HepG2 (cell line): ENCODE measurements around the gene CDHR1. TPM values are rescaled to one million over a fixed set of nuclear protein-coding genes. Genes with fewer than 3 reads are reported as not detected.

ENCODE experiments used
- ATAC-seq: fragments of 200-7000 bp; cut with Tn5 transposase; 3 replicates; pipeline ENCODE4 v1.9.1; 2020; ENCODE audit warnings: mild to moderate bottlenecking, moderate library complexity
- BruUV-seq: library from RNA; stranded (reverse); fragments of 400-500 nt; replicated peaks from 2 replicates; lab custom pipeline; 2021; lab: Mats Ljungman, UMichigan
- CTCF ChIA-PET: fragments of 300-600 bp; formaldehyde crosslinking; extraction: SDS; loops from one replicate; lab custom pipeline; 2021; ENCODE audit warnings: low total read pairs, inconsistent platforms, low intra/inter-chr PET ratio; lab: Yijun Ruan, JAX
- POLR2A ChIA-PET: fragments of 350-600 bp; sonication (Branson Sonifier 250); formaldehyde crosslinking; loops from one replicate; lab custom pipeline; 2020; ENCODE audit warnings: antibody characterized with exemption, inconsistent platforms; lab: Yijun Ruan, JAX
- DNase-seq: peaks from one replicate; pipeline ENCODE4 v3.0.0-alpha.2; 2015; ENCODE audit warnings: low spot score
- FAIRE-seq: peaks from 3 replicates; lab custom pipeline; 2011; peaks lifted over from hg19 to GRCh38; lab: Jason Lieb, UNC
- H2AFZ ChIP-seq: one replicate; pipeline ENCODE4 v1.6.1; 2011; ENCODE audit warnings: low read length, inconsistent platforms
- H3K27ac ChIP-seq: fragments of 300-600 bp; 3 replicates; pipeline ENCODE4 v1.8.0; 2011; ENCODE audit warnings: mixed run types, mild to moderate bottlenecking, mixed read lengths, low read length, inconsistent platforms; ENCODE audit not compliant: insufficient read depth; ENCODE audit errors: extremely low read length
- H3K27me3 ChIP-seq, 2 experiments: fragments of 200-600 bp in 1 of 2; 2 replicates in 1 of 2; 3 replicates in 1 of 2; pipeline versions ENCODE4 v1.6.0 to v1.8.0; 2011; ENCODE audit warnings: low read length in 2 of 2, mild to moderate bottlenecking in 2 of 2, moderate library complexity in 2 of 2, inconsistent platforms in 1 of 2; ENCODE audit not compliant: insufficient read depth in 2 of 2, control insufficient read depth in 1 of 2
- H3K36me3 ChIP-seq, 2 experiments: fragments of 200-600 bp in 1 of 2; replicated peaks in 1 of 2; 2 replicates in 1 of 2; 3 replicates in 1 of 2; pipeline versions ENCODE4 v1.5.1 to v1.8.0; 2011; ENCODE audit warnings: low read length in 2 of 2, inconsistent platforms in 1 of 2; ENCODE audit not compliant: insufficient read depth in 2 of 2, control insufficient read depth in 1 of 2
- H3K4me1 ChIP-seq: 2 replicates; pipeline ENCODE4 v1.5.1; 2012; ENCODE audit warnings: low read length, inconsistent platforms; ENCODE audit not compliant: insufficient read depth
- H3K4me2 ChIP-seq: 2 replicates; pipeline ENCODE4 v1.6.0; 2011; ENCODE audit warnings: low read depth, low read length, inconsistent platforms
- H3K4me3 ChIP-seq, 3 experiments: fragments of 200-600 bp in 1 of 3; sonication (generic), shearing (Covaris generic) in 1 of 3; replicated peaks in 1 of 3; 2 replicates each; pipeline ENCODE4 v1.5.1; 2011 to 2016; ENCODE audit warnings: low read length in 3 of 3, inconsistent platforms in 2 of 3, low read depth in 2 of 3, mild to moderate bottlenecking in 2 of 3, control low read depth in 1 of 3, mixed read lengths in 1 of 3; ENCODE audit not compliant: insufficient read depth in 1 of 3
- H3K79me2 ChIP-seq: one replicate; pipeline ENCODE4 v1.6.1; 2011; ENCODE audit warnings: low read length, inconsistent platforms; ENCODE audit not compliant: insufficient read depth
- H3K9ac ChIP-seq: 2 replicates; pipeline ENCODE4 v1.6.0; 2011; ENCODE audit warnings: mild to moderate bottlenecking, low read depth, low read length, inconsistent platforms; ENCODE audit not compliant: insufficient read depth
- H3K9me3 ChIP-seq: 2 replicates; pipeline ENCODE4 v1.5.1; 2012; ENCODE audit warnings: mild to moderate bottlenecking, low read length
- H4K20me1 ChIP-seq: 2 replicates; pipeline ENCODE4 v1.6.0; 2011; ENCODE audit warnings: inconsistent platforms, mild to moderate bottlenecking, low read length, moderate library complexity; ENCODE audit not compliant: insufficient read depth
- BRD4 ChIP-seq: sonication (generic); formaldehyde crosslinking; IDR thresholded peaks from 2 replicates; pipeline ENCODE4 v1.4.0; 2020; ENCODE audit warnings: missing genetic modification reagents
- CHCHD3 ChIP-seq: sonication (generic); formaldehyde crosslinking; IDR thresholded peaks from 2 replicates; pipeline ENCODE4 v1.8.0; 2022; ENCODE audit warnings: mild to moderate bottlenecking, missing genetic modification reagents, moderate library complexity
- DR1 ChIP-seq: sonication (generic); formaldehyde crosslinking; IDR thresholded peaks from 2 replicates; pipeline ENCODE4 v1.8.0; 2021; ENCODE audit warnings: mild to moderate bottlenecking, missing genetic modification reagents, inconsistent platforms
- FLYWCH1 ChIP-seq: sonication (generic); formaldehyde crosslinking; IDR thresholded peaks from 2 replicates; pipeline ENCODE4 v1.8.1; 2023; ENCODE audit warnings: mild to moderate bottlenecking, missing genetic modification reagents
- FOXO1 ChIP-seq: sonication (generic); formaldehyde crosslinking; IDR thresholded peaks from 2 replicates; pipeline ENCODE4 v1.4.0; 2020; ENCODE audit warnings: missing genetic modification reagents
- HHEX ChIP-seq: IDR thresholded peaks from 2 replicates; pipeline ENCODE4 v1.6.1; 2016; ENCODE audit warnings: control low read depth
- HMG20A ChIP-seq: IDR thresholded peaks from 2 replicates; pipeline ENCODE4 v1.6.1; 2016; ENCODE audit warnings: borderline replicate concordance
- HMGXB3 ChIP-seq: sonication (generic); formaldehyde crosslinking; IDR thresholded peaks from 2 replicates; pipeline ENCODE4 v1.4.0; 2020; ENCODE audit warnings: missing genetic modification reagents, borderline replicate concordance
- HNRNPH1 ChIP-seq: fragments of 200-400 bp; formaldehyde crosslinking; optimal IDR thresholded peaks from 2 replicates; pipeline ENCODE3; 2017; ENCODE audit warnings: mild to moderate bottlenecking, low read depth, low read length
- MYNN ChIP-seq: sonication (generic); formaldehyde crosslinking; IDR thresholded peaks from 2 replicates; pipeline ENCODE4 v1.4.0; 2020; ENCODE audit warnings: mild to moderate bottlenecking, low read depth, missing genetic modification reagents
- RAD51 ChIP-seq: fragments of 450-650 bp; IDR thresholded peaks from 2 replicates; pipeline ENCODE4 v1.6.1; 2016; ENCODE audit warnings: borderline replicate concordance
- ZNF143 ChIP-seq: sonication (generic); formaldehyde crosslinking; IDR thresholded peaks from 2 replicates; pipeline ENCODE4 v1.4.0; 2020; ENCODE audit warnings: missing genetic modification reagents
- ZNF24 ChIP-seq: fragments of 450-650 bp; IDR thresholded peaks from 2 replicates; pipeline ENCODE4 v1.6.1; 2017; ENCODE audit warnings: antibody characterized with exemption, mild to moderate bottlenecking
- ZNF333 ChIP-seq: sonication (generic); formaldehyde crosslinking; IDR thresholded peaks from 2 replicates; pipeline ENCODE4 v1.4.0; 2020; ENCODE audit warnings: mild to moderate bottlenecking, missing genetic modification reagents, borderline replicate concordance
- ZNF546 ChIP-seq: sonication (generic); formaldehyde crosslinking; conservative IDR thresholded peaks from 2 replicates; pipeline ENCODE4 v1.8.1; 2023; ENCODE audit warnings: mild to moderate bottlenecking, missing genetic modification reagents
- ZNF580 ChIP-seq: IDR thresholded peaks from 2 replicates; pipeline ENCODE4 v1.6.1; 2016; ENCODE audit warnings: low read depth, borderline replicate concordance
- ZNF607 ChIP-seq: sonication (generic); formaldehyde crosslinking; IDR thresholded peaks from 2 replicates; pipeline ENCODE4 v1.5.1; 2020; ENCODE audit warnings: missing genetic modification reagents, mild to moderate bottlenecking, borderline replicate concordance
- ZNF710 ChIP-seq: sonication (generic); formaldehyde crosslinking; IDR thresholded peaks from 2 replicates; pipeline ENCODE4 v1.5.0; 2020; ENCODE audit warnings: mild to moderate bottlenecking, missing genetic modification reagents, borderline replicate concordance
- ZNF83 ChIP-seq: sonication (generic); formaldehyde crosslinking; IDR thresholded peaks from 2 replicates; pipeline ENCODE4 v1.4.0; 2020; ENCODE audit warnings: missing genetic modification reagents, mild to moderate bottlenecking, borderline replicate concordance
- WGBS: methylation state at CpG from one replicate; pipeline ENCODE4 v1.1.6; 2017; ENCODE audit warnings: low lambda C conversion rate; 5-methylcytosine and 5-hydroxymethylcytosine counted together
- in situ Hi-C: cut with HindIII; loops from 2 replicates; pipeline ENCODE4 v1.10.0; 2017; ENCODE audit warnings: low pct_unique_long_range_greater_than_20kb; ENCODE audit not compliant: extremely low pct_ligation_motif_present
- intact Hi-C: fragments of 100-400 bp; cut with micrococcal nuclease; formaldehyde crosslinking; loops from one replicate; pipeline ENCODE4 v1.10.0; 2022; ENCODE audit not compliant: unreplicated experiment
- polyA plus RNA-seq, 8 experiments: library from polyadenylated mRNA; depleted of rRNA in 3 of 8; stranded (reverse) in 7 of 8; unstranded in 1 of 8; fragments of >200 nt; fragmentation: Illumina TruSeq in 4 of 8; extraction: Trizol in 4 of 8; gene quantifications; 2 replicates each; pipeline versions ENCODE4 v1.2.1 to v1.2.3, GENCODE V29; 2011 to 2016; ENCODE audit warnings: low read depth in 4 of 8, missing spikeins in 1 of 8, mixed read lengths in 1 of 8; ENCODE audit not compliant: insufficient read depth in 1 of 8
- total RNA-seq, 5 experiments: library from RNA; depleted of rRNA; stranded (reverse); fragments of >200 nt; fragmentation: Illumina TruSeq; extraction: Trizol; gene quantifications; 2 replicates each; pipeline ENCODE4 v1.2.3, GENCODE V29; 2016; ENCODE audit warnings: low read depth in 1 of 5

CDHR1 gene
- total and polyA plus RNA-seq, 2 of the 13 experiments (the other 11 are each of a cell fraction or from before 2014, with no cell fraction given) = 0.04 to 0.09 TPM

- no peak for TF ChIP-seq HNRNPH1
Measured at GRCh38 chr10:84208023-84208422, 13.7 kb downstream of the CDHR1 start (continued).

GRCh38 chr10:84211566-84211965 is 17.2 kb downstream of the CDHR1 start:
- intact Hi-C loops (no loop called here), in situ Hi-C loops (no loop called here)
- no TSS peak for BruUV-seq
- no peak overlapping the region for H2AFZ ChIP-seq
- no peaks in the 10 kb centered on the region for H4K20me1 ChIP-seq
- ATAC-seq (no peak), FAIRE-seq (no peak), DNase-seq (no peak)
- no peaks in the 10 kb centered on the region for H3K9me3 ChIP-seq
- H3K27ac ChIP-seq = no peak overlapping the region
- CTCF ChIA-PET = no interaction called here
- 17% methylated on average over 1 of the region's 2 CpGs for WGBS
- no peak overlapping the region for H3K4me3 ChIP-seq
- H3K9ac ChIP-seq = no peak overlapping the region
- POLR2A ChIA-PET = no interaction called here
- peaks cover 0 to 9% of the 10 kb centered on the region in 2 experiments; a peak in 1 of 5 replicates for H3K27me3 ChIP-seq
- TF ChIP-seq ZNF580 (CRISPR knock-in tag) (no peak), FOXO1 (no peak), ZNF143 (CRISPR knock-in tag) (no peak), FLYWCH1 (CRISPR knock-in tag) (no peak), HMG20A (CRISPR knock-in tag) (no peak), ZNF24 (no peak), RAD51 (no peak), DR1 (no peak), ZNF83 (no peak), ZNF333 (CRISPR knock-in tag) (no peak), ZNF607 (no peak), HHEX (CRISPR knock-in tag) (no peak), MYNN (CRISPR knock-in tag) (no peak), HMGXB3 (CRISPR knock-in tag) (no peak), BRD4 (CRISPR knock-in tag) (no peak), ZNF546 (CRISPR knock-in tag) (no peak), CHCHD3 (CRISPR knock-in tag) (no peak), ZNF710 (CRISPR knock-in tag) (no peak)
- no peaks in the 10 kb centered on the region for H3K79me2 ChIP-seq
- no peaks in the 10 kb centered on the region for H3K36me3 ChIP-seq
- no peaks in the 10 kb centered on the region for H3K4me1 ChIP-seq
- H3K4me2 ChIP-seq = no peak overlapping the region
